ENCODE results near the gene MRPS18A. TPM values are rescaled to one million over a fixed set of nuclear protein-coding genes. Genes with fewer than 3 reads are reported as not detected.

The MRPS18A gene
- total and polyA plus RNA-seq, 9 of the 15 experiments (the other 6 are each of a cell fraction or from before 2014, with no cell fraction given): 87.5 to 243 (median 125) TPM

DNA sequence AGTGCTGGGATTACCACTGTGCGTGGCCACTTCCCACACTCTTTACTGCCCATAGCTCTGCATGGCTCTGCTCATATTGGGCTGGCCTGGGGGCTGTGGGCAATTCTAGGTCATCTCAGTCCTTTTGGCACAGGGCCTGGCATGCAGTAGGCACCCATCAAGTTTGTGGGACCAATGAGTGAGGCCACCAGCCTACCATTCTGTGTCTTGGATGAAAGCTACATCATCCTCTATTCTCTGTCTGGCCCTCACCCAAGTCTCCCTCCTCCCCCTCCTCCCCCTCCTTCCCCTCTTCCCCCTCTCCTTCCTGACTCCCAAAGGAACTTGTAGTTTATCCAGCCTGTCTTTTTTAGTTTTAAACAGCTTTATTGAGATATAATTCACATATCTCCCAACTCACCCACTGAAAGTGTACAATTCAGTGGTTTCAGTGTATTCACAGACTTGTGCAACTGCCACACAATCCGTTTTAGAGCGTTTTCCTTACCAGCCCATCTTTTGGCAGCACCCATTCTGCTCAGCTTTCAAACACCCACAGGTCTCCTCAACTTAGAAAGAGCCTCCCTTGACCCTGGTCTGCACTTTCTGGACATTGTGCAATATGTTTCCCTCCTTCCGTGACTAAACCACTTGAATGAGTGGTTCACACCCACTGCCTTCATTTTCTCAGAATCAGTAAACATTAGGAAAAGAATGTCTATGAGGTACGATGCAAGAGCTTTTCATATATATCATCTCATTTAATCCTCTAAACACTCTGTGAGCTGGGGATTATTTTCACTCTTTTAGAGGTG is 21.5 kb upstream of the MRPS18A start:
- Histone ChIP-seq H3K9ac (ENCODE audit: insufficient read depth in 1 of 2, low read depth in 2 of 2, low read length in 2 of 2) (peak overlapping the region in 1 of 2 experiments; percentile 41; a peak in 1 of 4 replicates), H3K4me2 (ENCODE audit: insufficient read depth, low read length) (no peak overlapping the region), H3K4me3 (no peak overlapping the region), H3K36me3 (ENCODE audit: control insufficient read depth, insufficient read depth, low read length) (no peaks in the 10 kb centered on the region), H3K79me2 (ENCODE audit: control insufficient read depth, insufficient read depth, low read length) (no peaks in the 10 kb centered on the region), H3K27me3 (ENCODE audit: control insufficient read depth in 2 of 2, insufficient read depth in 2 of 2, low read length in 2 of 2) (no peaks in the 10 kb centered on the region), H2AFZ (ENCODE audit: low read depth, low read length) (peak overlapping the region; percentile 42), H3K4me1 (replicated peaks in 1 of 2; ENCODE audit: control insufficient read depth in 2 of 2, insufficient read depth in 2 of 2, low read length in 2 of 2) (peaks cover 7 to 48% of the 10 kb centered on the region in 2 experiments; a peak in 4 of 5 replicates), H3K27ac (ENCODE audit: extremely low read depth, low read depth, low read length) (peak overlapping the region; percentile 18; the same call in 1 of the 3 replicates), H3K9me1 (ENCODE audit: control insufficient read depth, insufficient read depth, low read length) (no peaks in the 10 kb centered on the region), H3K9me3 (replicated peaks; ENCODE audit: control insufficient read depth, insufficient read depth, low read depth, low read length) (no peaks in the 10 kb centered on the region), H4K20me1 (replicated peaks; ENCODE audit: control insufficient read depth, insufficient read depth, low read length) (no peaks in the 10 kb centered on the region)
- 34% methylated on average over 5 of the region's 5 CpGs for WGBS (ENCODE audit: insufficient coverage, low coverage, missing lambda C conversion rate)
- in situ Hi-C loops (cut with MboI): no loop called here
- peak in 2 of 4 experiments; percentile 58 to 65 for DNase-seq (ENCODE audit: extremely low read depth in 1 of 4, low spot score in 3 of 4)
- POLR2A ChIA-PET: interaction anchor here (0.6 to 1.3 kb wide), 4 partner anchors 10 to 1743 kb away, joined by 3 to 8 read pairs (median 4); partner anchors contain the start of gene VEGFA
- ATAC-seq: peak; percentile 34; the same call in 2 of the 3 replicates
- CTCF ChIA-PET (ENCODE audit: low intra/inter-chr PET ratio): interaction anchor here (0.6 kb wide), 2 partner anchors 18 to 22 kb away, joined by 4 read pairs; partner anchors contain the start of gene MRPS18A
- intact Hi-C loops (cut with micrococcal nuclease): no loop called here
- FAIRE-seq: peak; percentile 23
- no TSS peak for BruUV-seq (replicated peaks)
- no peak for TF ChIP-seq ZNF124 (CRISPR knock-in tag; IDR thresholded peaks at IDR 0.05)
- TF ChIP-seq SMARCA5 (IDR thresholded peaks at IDR 0.05): no peak
- TF ChIP-seq ZKSCAN1 (IDR thresholded peaks at IDR 0.05; ENCODE audit: low read depth, low read length): no peak
- TF ChIP-seq PRDM10 (IDR thresholded peaks at IDR 0.05; ENCODE audit: partially characterized antibody): peak; percentile 39
- no peak for TF ChIP-seq RAD21 (CRISPR knock-in tag; conservative IDR thresholded peaks at IDR 0.05 in 1 of 2, IDR thresholded peaks at IDR 0.05 in 1 of 2)
- TF ChIP-seq SRSF3 (IDR thresholded peaks at IDR 0.05; ENCODE audit: insufficient read depth, low read length): no peak
- no peak for TF ChIP-seq ZNF143 (CRISPR knock-in tag; IDR thresholded peaks at IDR 0.05)
- peak; percentile 48; the same call in 1 of the 2 replicates for TF ChIP-seq DPF2 (IDR thresholded peaks at IDR 0.05)
- 0 out of 2 replicates have a peak, but pooled peaks have one; percentile 27 for TF ChIP-seq RNF2 (IDR thresholded peaks at IDR 0.05)
- TF ChIP-seq COPS2 (conservative IDR thresholded peaks at IDR 0.05): no peak
- TF ChIP-seq ZNF146 (CRISPR knock-in tag; IDR thresholded peaks at IDR 0.05; ENCODE audit: unreplicated experiment): no peak
- no peak for TF ChIP-seq ZNF354B (CRISPR knock-in tag; IDR thresholded peaks at IDR 0.05)
- TF ChIP-seq NFIX (CRISPR knock-in tag; IDR thresholded peaks at IDR 0.05; ENCODE audit: low read depth): no peak
- TF ChIP-seq NR2C2 (CRISPR knock-in tag; IDR thresholded peaks at IDR 0.05): no peak
- peak; percentile 73; the same call in 1 of the 2 replicates for TF ChIP-seq NR2C2 (tag; IDR thresholded peaks at IDR 0.05)
- peak; percentile 63 for TF ChIP-seq EGR1 (conservative IDR thresholded peaks at IDR 0.05)
- no peak for TF ChIP-seq FOXJ3 (CRISPR knock-in tag; IDR thresholded peaks at IDR 0.05)
- no peak for TF ChIP-seq CBX5 (IDR thresholded peaks at IDR 0.05; ENCODE audit: borderline replicate concordance, low read depth)
- no peak for TF ChIP-seq TCFL5 (CRISPR knock-in tag; conservative IDR thresholded peaks at IDR 0.05)
- TF ChIP-seq ZNF24 (IDR thresholded peaks at IDR 0.05): peak; percentile 24; the same call in 1 of the 2 replicates
- peak; percentile 99 for TF ChIP-seq CEBPB (tag; IDR thresholded peaks at IDR 0.05)
- TF ChIP-seq ZFP36 (IDR thresholded peaks at IDR 0.05; ENCODE audit: low read depth, low read length, partially characterized antibody): no peak
